GM18519 (cell line): ENCODE measurements around the gene PSIP1.
A peak's percentile ranks its signal among the peaks of the same experiment; 100 is the strongest.

Source experiments
- ATAC-seq: cut with Tn5 transposase; IDR thresholded peaks from one replicate; pipeline ENCODE4 v1.9.1; 2021; ENCODE audit warnings: mild to moderate bottlenecking, moderate library complexity; ENCODE audit not compliant: unreplicated experiment, low FRiP score

The PSIP1 gene

GRCh38 chr9:15509931-15510788, 610 bp downstream of the PSIP1 start:
- peak; percentile 11 for ATAC-seq

DNA sequence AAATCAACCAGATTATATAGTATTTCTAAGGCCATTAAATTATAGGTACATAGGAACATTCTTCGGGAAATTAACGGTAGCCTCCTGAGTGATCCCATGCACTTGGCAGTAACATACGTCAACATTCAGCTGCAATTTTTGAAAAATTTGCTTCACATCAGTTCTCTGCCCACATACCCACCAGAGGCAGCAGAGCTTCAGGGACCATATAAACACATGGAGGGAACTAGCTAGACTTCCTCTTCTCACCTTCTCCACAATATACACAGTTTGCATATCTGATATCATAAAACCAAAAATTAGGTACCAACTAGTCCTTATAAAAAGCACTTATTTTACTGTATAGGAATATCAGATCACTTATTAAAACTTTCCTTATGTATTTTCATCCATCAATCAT, 4.8 kb downstream of the PSIP1 start:
- no peak for ATAC-seq

GRCh38 chr9:15501803-15502202, 9.0 kb downstream of the PSIP1 start:
- ATAC-seq = no peak

DNA sequence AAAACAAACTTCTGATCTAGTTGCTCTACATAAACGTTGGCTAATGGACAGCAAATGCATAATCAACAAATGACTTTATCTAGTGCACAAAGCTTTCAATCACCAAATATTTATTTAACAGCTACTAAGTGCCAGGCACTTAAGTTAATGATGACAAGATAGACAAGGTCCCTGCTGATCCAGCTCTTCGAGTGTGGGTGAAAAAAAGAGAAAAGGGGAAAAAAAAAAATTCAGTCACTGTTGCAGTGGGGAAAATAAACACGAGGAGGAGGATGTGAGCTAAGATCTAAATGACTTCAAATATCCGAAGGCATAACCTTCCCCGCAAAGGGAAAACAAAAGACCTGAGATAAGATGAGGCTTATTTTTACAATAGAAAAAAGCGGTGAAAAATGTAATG, 9.6 kb downstream of the PSIP1 start:
- ATAC-seq = no peak

- no peak for ATAC-seq
Measured at GRCh38 chr9:15499139-15499538, 11.6 kb downstream of the PSIP1 start.

DNA sequence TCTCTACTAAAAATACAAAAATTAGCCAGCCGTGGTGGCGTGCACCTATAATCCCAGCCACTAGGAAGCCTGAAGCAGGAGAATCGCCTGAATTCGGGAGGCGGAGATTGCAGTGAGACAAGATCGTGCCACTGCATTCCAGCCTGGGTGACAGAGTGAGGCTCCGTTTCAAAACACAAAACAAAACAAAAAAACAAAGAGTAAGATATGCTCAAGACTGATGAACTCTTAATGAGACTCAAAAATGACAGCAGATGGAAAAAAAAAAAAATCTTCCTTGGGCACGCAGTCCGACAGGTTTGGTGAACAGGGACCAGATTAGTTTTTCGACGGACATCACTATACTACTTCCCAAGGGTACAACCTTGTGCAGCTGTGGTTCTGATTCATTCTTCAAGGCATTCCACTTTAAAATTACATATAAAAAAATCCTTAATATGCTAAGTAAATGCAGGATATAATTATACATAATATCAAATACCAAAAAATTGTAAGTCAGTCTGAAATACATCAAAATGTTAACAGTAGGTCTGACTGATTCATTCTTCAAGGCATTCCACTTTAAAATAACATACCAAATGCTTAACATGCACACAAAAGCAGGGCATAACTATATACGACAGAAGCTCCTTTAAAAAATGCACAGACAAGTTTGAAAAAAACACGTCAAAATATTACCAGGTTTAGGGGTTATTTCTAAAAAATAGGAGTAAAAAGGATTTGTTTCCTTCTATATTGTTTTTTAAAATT, 12.3 kb downstream of the PSIP1 start:
- no peak for ATAC-seq

- no peak for ATAC-seq
Measured at GRCh38 chr9:15492485-15493150, 18.2 kb downstream of the PSIP1 start.

- ATAC-seq = no peak
Measured at GRCh38 chr9:15491950-15492349, 18.8 kb downstream of the PSIP1 start.

DNA sequence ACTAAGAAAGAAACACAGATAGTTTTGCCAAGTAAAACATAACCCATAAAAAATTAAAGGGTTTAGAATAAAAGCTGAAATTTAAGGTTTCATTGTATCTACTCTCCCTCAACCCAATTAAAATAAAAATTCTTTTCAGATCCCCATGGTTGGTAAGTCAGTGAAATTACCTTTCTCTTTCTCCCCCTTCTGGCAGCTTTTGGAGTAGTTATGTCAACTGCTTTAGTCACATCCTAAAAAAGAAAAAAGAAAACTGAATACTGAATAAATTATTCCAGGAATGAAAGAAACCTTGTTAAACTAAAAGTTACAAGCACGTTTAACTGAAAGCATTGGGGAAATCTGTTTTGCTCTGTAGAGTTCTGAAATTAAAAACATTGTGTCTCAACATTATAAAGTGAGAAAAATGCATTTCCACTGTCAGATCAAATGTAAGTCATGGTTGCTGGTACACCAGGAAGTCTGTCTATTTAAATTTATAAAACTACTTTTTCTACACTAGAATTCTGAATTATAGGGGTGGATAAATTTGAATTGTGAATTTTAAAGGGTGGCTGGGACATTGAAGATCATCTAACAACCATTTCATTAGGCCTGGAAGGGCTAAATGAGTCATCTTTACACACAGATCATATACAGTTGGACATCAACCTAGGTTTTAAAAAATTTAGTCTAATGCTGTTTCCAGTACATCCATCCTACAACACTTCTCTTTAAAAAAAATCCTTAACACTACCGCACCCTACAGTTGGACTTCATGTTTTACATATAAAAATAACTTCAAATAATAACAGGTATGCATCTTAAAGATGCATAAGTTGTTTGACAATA, 24.7 kb downstream of the PSIP1 start:
- ATAC-seq = no peak

DNA sequence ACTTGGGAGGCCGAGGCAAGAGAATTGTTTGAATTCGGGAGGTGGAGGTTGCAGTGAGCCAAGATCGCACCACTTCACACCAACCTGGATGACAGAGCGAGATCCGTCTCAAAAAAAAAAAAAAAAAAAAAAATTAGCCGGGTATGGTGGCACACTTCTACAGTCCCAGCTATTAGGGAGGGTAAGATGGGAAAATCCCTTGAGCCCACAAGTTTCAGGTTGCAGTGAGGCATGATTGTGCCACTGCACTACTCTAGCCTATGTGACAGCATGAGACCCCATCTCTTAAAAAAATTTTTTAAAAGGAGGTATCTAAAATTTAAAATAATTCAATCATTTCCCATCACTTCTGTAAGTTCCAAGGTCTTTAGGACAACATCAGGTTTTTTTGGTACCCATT, 26.0 kb downstream of the PSIP1 start:
- ATAC-seq = no peak

DNA sequence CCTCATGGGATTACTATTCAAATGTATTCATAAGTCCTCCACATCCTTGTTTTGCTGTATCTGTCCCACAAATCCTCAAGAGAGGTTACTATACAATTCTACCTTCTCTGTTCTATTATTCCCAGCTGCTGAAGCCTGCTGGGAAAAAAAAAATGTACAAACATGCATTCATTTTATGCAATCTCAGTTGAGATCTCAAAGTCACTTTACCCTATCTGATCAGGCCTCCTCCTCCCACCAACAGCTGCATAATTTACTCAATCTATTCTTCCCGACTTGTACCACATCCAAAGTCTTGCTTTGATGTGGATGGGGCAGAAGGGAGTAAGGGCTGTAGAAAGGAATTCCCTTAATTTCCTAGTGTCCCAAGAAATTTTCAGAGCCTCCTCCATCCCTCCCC, 28.6 kb downstream of the PSIP1 start:
- ATAC-seq = no peak

GRCh38 chr9:15480028-15480427, 30.7 kb downstream of the PSIP1 start:
- no peak for ATAC-seq

- ATAC-seq = no peak
Measured at GRCh38 chr9:15475923-15476536, 34.7 kb downstream of the PSIP1 start.

DNA sequence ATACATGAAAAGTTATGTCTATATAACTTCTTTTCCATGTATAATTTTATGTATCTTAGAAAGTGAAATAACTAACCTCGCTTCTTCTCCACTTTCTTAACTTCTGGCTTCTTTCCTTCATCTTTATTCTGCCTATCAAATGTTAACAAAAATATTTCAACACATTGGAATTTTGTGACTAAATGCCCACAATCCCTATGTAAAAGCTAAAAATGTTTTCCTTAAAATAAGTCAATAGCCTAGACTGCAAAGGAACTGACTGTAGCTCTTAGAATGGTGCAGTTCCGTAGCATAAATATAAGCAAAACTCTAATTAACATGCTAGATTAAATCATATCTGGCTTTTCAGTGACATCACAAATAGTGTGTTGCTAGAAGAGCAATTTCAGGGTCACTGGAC, 40.9 kb downstream of the PSIP1 start:
- no peak for ATAC-seq

- ATAC-seq = no peak
Measured at GRCh38 chr9:15469406-15469805, 41.4 kb downstream of the PSIP1 start.

- no peak for ATAC-seq
Measured at GRCh38 chr9:15468145-15468544, 42.6 kb downstream of the PSIP1 start.

DNA sequence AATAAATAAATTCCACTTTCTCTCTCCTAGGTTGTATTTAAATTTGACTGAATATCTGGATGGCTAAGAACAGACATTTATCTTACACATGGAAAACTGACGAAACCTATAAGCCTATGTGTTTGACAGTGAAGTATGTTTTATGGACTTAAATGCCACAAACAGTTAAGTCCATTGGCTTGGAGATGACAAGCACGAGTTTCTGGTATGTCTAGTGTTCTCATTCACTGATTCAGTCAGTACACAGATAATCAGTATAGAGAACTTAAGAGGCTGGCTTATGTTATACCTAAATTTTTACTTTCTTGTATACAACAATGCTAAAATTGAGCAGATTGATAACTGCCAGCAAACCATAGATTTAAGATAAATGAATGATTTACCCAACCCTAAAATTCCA, 49.2 kb downstream of the PSIP1 start:
- no peak for ATAC-seq

DNA sequence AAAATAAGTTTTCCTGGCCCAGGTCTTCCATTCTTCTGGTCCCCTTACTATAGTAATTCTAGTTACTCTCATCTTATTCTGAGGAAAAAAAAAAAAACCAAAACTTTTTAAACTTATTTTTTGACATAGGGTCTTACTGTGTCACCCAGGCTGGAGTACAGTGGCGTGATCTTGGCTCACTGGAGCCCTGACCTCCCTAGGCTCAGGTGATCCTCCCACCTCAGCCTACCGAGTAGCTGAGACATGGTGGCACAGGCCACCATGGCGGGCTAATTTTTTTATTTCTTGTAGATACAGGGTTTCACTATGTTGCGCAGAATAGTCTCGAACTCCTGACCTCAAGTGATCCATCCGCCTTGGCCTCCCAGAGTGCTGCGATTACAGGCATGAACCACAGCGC, 49.7 kb downstream of the PSIP1 start:
- no peak for ATAC-seq

DNA sequence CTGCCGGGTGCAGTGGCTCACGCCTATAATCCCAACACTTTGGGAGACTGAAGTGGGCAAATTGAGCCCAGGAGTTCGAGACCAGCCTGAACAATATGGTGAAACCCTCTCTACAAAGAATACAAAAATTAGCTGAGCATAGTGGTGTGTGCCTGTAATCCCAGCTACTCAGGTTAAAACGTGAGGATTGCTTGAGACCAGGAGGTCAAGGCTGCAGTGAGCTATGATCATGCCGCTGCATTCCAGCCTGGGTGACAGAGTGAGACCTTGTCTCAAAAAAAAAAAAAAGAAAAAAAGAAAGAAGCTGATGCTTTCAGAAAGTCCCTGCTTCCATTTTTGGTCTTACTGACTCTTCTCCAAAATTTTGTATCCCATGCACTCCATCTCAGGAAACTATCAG, 56.8 kb downstream of the PSIP1 start:
- no peak for ATAC-seq

DNA sequence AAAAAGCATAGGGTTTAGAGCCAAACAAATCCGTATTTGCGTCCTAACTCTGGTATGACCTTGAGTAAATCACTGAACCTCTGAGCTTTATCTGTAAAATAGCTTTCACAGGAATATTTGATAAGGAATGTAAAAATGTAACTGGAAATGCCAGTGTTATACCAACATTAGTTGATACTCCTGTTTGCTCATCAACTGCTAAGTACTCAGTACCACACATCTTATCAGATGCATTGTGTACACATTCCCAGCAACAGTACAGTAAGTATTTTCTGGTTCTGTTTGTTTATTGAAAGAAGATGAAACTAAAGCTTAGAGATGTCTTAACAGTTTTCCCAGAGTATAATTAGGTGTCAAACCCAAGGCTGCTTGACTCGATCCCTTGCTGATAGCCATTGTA, 66.6 kb downstream of the PSIP1 start:
- no peak for ATAC-seq
